RWPE2 (cell line): ENCODE results near the gene ZNF81.

Experiments
- ATAC-seq: fragments of 200-7000 bp; cut with Tn5 transposase; 3 replicates; pipeline ENCODE4 v1.9.1; 2021; ENCODE audit warnings: low read depth
- DNase-seq: peaks from one replicate; pipeline ENCODE4 v3.0.0-alpha.2; 2020; ENCODE audit warnings: low spot score
- H3K27ac ChIP-seq: fragments of 450-650 bp; 2 replicates; pipeline ENCODE4 v1.5.1; 2017; ENCODE audit warnings: mild to moderate bottlenecking; ENCODE audit not compliant: poor library complexity, severe bottlenecking
- H3K27me3 ChIP-seq: fragments of 250-450 bp; sonication (Bioruptor Pico); 2 replicates; pipeline ENCODE4 v1.5.1; 2021; ENCODE audit warnings: mild to moderate bottlenecking, moderate library complexity; ENCODE audit not compliant: insufficient read depth, poor library complexity, severe bottlenecking
- H3K36me3 ChIP-seq: fragments of 250-450 bp; sonication (Bioruptor Pico); 2 replicates; pipeline ENCODE4 v1.5.1; 2020; ENCODE audit warnings: low read depth, mild to moderate bottlenecking, moderate library complexity
- H3K4me1 ChIP-seq: fragments of 250-450 bp; sonication (Bioruptor Pico); 2 replicates; pipeline ENCODE4 v1.5.1; 2021; ENCODE audit warnings: mild to moderate bottlenecking, moderate library complexity; ENCODE audit not compliant: insufficient read depth, poor library complexity, severe bottlenecking
- H3K4me3 ChIP-seq: fragments of 250-450 bp; sonication (Bioruptor Pico); 2 replicates; pipeline ENCODE4 v1.5.1; 2021; ENCODE audit warnings: mild to moderate bottlenecking, moderate library complexity; ENCODE audit not compliant: severe bottlenecking
- H3K9me3 ChIP-seq: fragments of 250-450 bp; sonication (Bioruptor Pico); 2 replicates; pipeline ENCODE4 v1.5.1; 2021; ENCODE audit warnings: mild to moderate bottlenecking, moderate library complexity; ENCODE audit not compliant: severe bottlenecking
- TF ChIP-seq, protein P1 (sequence below): fragments of 450-650 bp; IDR thresholded peaks from one replicate; pipeline ENCODE4 v1.5.1; 2017; ENCODE audit warnings: mild to moderate bottlenecking, moderate library complexity; ENCODE audit not compliant: poor library complexity, severe bottlenecking

The ZNF81 gene

DNA sequence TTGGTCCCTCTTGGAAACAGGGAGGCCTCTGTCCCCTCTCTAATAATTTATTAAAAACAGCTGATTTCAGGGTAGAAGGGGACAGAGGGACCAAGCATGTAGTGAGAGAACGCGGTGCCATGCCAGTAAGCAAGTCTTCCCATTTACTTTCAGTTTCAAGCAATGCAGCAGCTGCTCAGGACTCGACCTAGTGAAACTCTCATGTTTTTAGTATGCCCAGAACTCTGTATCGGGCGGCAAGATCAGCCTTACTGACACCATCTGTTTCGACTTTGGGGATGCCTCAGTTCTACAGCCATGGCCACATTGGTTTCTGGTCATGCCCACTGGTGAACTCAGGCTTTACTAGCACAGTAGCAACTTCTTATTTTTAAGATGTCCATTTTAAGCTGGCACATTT is 40.6 kb downstream of the ZNF81 start:
- H3K4me3 ChIP-seq: no peak overlapping the region
- no peak overlapping the region for H3K27ac ChIP-seq
- H3K27me3 ChIP-seq: no peaks in the 10 kb centered on the region
- ATAC-seq: no peak
- no peaks in the 10 kb centered on the region for H3K4me1 ChIP-seq
- TF ChIP-seq, protein P1, sequence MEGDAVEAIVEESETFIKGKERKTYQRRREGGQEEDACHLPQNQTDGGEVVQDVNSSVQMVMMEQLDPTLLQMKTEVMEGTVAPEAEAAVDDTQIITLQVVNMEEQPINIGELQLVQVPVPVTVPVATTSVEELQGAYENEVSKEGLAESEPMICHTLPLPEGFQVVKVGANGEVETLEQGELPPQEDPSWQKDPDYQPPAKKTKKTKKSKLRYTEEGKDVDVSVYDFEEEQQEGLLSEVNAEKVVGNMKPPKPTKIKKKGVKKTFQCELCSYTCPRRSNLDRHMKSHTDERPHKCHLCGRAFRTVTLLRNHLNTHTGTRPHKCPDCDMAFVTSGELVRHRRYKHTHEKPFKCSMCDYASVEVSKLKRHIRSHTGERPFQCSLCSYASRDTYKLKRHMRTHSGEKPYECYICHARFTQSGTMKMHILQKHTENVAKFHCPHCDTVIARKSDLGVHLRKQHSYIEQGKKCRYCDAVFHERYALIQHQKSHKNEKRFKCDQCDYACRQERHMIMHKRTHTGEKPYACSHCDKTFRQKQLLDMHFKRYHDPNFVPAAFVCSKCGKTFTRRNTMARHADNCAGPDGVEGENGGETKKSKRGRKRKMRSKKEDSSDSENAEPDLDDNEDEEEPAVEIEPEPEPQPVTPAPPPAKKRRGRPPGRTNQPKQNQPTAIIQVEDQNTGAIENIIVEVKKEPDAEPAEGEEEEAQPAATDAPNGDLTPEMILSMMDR: no peak
- no peaks in the 10 kb centered on the region for H3K9me3 ChIP-seq
- no peak for DNase-seq
- no peaks in the 10 kb centered on the region for H3K36me3 ChIP-seq

DNA sequence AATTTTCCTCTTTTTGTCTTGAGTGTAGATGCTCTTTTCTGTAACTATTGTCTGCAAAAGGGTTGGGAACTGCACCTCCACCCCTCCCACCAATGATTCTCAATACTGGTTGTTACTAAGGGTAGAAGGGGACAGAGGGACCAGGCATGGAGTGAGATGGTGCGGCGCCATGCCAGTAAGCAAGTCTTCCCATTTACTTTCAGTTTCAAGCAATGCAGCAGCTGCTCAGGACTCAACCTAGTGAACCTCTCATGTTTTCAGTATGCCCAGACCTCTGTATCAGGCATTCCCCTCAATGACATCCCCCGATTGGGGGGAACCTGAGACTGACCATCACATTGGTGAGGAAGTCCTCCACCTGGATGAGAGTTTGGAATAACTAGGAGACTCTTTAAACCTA is 41.5 kb downstream of the ZNF81 start:
- no peak for ATAC-seq
- H3K36me3 ChIP-seq: no peaks in the 10 kb centered on the region
- no peak overlapping the region for H3K27ac ChIP-seq
- no peaks in the 10 kb centered on the region for H3K4me1 ChIP-seq
- H3K27me3 ChIP-seq: no peaks in the 10 kb centered on the region
- no peak overlapping the region for H3K4me3 ChIP-seq
- H3K9me3 ChIP-seq: no peaks in the 10 kb centered on the region
- DNase-seq: no peak
- TF ChIP-seq, protein P1: no peak

DNA sequence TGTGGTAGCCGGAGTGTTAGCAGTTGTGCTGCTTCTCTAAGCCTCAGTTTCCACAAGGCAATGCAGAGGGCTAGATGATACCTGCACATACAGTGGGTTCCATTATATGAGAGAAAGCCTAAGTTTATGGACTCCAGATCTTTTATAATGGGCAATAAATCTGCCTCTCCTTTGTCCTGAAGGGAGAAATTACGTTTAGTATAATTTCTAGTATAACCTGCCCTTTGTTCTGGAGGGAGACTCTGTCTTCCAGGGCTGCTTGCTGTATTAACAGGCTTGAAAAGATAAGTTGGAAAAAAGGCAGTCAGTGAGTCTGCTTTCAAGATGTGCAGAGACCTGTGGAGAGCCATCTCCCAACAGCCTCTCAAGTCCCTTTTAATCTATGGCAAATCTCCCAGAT is 42.8 kb downstream of the ZNF81 start:
- no peaks in the 10 kb centered on the region for H3K9me3 ChIP-seq
- DNase-seq (no peak), ATAC-seq (no peak)
- H3K4me3 ChIP-seq: no peak overlapping the region
- TF ChIP-seq, protein P1: no peak
- no peaks in the 10 kb centered on the region for H3K4me1 ChIP-seq
- no peak overlapping the region for H3K27ac ChIP-seq
- H3K36me3 ChIP-seq: no peaks in the 10 kb centered on the region
- H3K27me3 ChIP-seq: no peaks in the 10 kb centered on the region

DNA sequence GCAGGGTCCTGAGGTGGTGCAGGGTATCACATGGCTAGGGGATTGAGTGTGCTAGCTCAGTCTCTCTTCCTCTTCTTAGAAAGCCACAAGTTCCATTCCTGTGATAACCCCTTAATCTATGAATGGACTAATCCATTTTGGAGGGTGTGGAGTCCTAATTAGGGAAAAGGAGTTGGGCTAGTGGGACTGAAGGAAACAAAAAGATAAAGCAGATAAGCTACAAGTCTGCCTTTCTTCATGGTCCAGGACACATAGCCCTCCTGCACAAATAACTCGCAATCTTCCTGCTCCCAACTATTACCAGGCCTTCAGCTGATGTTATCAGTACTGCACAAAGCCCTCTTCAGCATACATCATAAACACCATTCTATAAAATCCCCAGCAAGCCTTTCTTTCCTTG is 44.2 kb downstream of the ZNF81 start:
- DNase-seq (no peak), ATAC-seq (no peak)
- TF ChIP-seq, protein P1: no peak
- Histone ChIP-seq H3K27me3 (no peaks in the 10 kb centered on the region), H3K27ac (no peak overlapping the region), H3K9me3 (no peaks in the 10 kb centered on the region), H3K36me3 (no peaks in the 10 kb centered on the region), H3K4me1 (no peaks in the 10 kb centered on the region), H3K4me3 (no peak overlapping the region)

DNA sequence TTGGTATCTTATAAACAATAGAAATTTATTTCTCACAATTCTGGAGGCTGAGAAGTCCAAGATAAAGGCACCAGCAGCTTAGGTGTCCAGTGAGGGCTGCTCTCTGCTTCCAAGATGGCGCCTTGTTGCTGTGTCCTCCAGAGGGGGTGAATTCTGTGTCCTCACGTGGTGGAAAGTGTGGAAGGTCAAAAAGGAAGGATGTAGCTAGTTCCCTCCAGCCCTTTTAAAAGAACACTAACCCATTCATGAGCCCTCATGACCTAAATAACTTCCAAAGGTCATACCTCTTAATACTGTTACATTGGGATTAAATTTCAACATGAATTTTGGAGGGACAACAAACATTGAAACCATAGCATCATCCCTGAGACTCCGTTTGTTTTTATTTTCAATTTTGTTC is 48.8 kb downstream of the ZNF81 start:
- no peak overlapping the region for H3K4me3 ChIP-seq
- DNase-seq (no peak), ATAC-seq (no peak)
- no peaks in the 10 kb centered on the region for H3K4me1 ChIP-seq
- no peaks in the 10 kb centered on the region for H3K36me3 ChIP-seq
- no peaks in the 10 kb centered on the region for H3K9me3 ChIP-seq
- TF ChIP-seq, protein P1: no peak
- H3K27me3 ChIP-seq: no peaks in the 10 kb centered on the region
- no peak overlapping the region for H3K27ac ChIP-seq
